ENCODE measurements around the gene STK38L. TPM values are rescaled to one million over a fixed set of nuclear protein-coding genes. Genes with fewer than 3 reads are reported as not detected.

Gene STK38L
- total RNA-seq, 3 donors from 2014 or later, result 29.4 to 48.8 (median 37.9) TPM

DNA sequence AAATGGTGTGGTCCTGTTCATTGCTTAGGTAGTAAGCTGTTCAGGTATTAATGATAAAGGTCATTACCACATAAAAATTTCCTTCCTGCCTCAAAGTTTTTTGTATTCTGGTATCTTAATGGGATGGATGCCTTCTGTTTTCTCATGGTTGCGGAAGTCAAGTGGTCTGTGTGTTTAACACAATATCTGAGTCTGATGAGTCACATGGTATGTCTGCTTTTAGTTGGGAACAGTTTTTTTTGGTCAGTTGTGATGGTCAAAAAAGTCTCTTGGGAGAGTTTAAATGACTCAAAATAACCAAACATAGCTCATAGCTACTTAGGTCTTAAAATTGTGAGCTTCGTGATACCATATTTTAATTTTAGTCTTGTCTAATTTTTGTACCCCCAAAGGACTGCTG lies 40.7 kb downstream of the STK38L start:
- Histone ChIP-seq H3K27ac (peak overlapping the region; percentile 3 to 10), H3K4me1 (no peaks in the 10 kb centered on the region), H3K4me3 (no peak overlapping the region), H3K27me3 (no peaks in the 10 kb centered on the region), H3K36me3 (no peaks in the 10 kb centered on the region), H3K9me3 (no peaks in the 10 kb centered on the region)
- no peak for DNase-seq (ENCODE audit: low spot score in 2 of 2)
- no peak for TF ChIP-seq POLR2AphosphoS5 (IDR thresholded peaks at IDR 0.05)
- intact Hi-C loops (cut with DNase I; ENCODE audit: low total_unique reads), result no loop called here

DNA sequence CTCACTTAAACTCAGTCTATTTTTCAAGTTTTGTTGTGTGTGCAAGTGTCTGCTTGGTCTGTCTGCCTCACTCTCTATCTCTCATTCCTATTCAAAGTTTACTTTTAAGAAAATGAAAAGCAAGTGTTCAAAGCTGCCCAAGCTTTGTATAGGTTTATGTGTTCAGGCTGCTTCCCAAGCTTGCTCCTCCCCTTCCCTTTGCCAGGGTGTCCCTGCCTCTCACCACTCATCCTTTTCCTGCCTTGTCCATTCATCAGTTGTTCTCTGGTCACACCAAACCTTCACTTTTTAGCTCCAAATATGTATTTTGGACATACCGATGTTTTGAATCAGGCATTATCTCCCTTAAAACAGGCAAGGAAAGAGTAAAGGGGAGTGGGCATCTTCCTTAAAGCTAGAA lies 41.3 kb downstream of the STK38L start:
- Histone ChIP-seq H3K4me3 (no peak overlapping the region), H3K27ac (peak overlapping the region; percentile 3 to 10), H3K36me3 (no peaks in the 10 kb centered on the region), H3K27me3 (no peaks in the 10 kb centered on the region), H3K4me1 (no peaks in the 10 kb centered on the region), H3K9me3 (no peaks in the 10 kb centered on the region)
- intact Hi-C loops (cut with DNase I; ENCODE audit: low total_unique reads), result no loop called here
- DNase-seq (ENCODE audit: low spot score in 2 of 2), result no peak
- TF ChIP-seq, protein P1, sequence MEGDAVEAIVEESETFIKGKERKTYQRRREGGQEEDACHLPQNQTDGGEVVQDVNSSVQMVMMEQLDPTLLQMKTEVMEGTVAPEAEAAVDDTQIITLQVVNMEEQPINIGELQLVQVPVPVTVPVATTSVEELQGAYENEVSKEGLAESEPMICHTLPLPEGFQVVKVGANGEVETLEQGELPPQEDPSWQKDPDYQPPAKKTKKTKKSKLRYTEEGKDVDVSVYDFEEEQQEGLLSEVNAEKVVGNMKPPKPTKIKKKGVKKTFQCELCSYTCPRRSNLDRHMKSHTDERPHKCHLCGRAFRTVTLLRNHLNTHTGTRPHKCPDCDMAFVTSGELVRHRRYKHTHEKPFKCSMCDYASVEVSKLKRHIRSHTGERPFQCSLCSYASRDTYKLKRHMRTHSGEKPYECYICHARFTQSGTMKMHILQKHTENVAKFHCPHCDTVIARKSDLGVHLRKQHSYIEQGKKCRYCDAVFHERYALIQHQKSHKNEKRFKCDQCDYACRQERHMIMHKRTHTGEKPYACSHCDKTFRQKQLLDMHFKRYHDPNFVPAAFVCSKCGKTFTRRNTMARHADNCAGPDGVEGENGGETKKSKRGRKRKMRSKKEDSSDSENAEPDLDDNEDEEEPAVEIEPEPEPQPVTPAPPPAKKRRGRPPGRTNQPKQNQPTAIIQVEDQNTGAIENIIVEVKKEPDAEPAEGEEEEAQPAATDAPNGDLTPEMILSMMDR (IDR thresholded peaks at IDR 0.05), result no peak
- TF ChIP-seq POLR2A (IDR thresholded peaks at IDR 0.05) (no peak), POLR2AphosphoS5 (IDR thresholded peaks at IDR 0.05) (no peak)

DNA sequence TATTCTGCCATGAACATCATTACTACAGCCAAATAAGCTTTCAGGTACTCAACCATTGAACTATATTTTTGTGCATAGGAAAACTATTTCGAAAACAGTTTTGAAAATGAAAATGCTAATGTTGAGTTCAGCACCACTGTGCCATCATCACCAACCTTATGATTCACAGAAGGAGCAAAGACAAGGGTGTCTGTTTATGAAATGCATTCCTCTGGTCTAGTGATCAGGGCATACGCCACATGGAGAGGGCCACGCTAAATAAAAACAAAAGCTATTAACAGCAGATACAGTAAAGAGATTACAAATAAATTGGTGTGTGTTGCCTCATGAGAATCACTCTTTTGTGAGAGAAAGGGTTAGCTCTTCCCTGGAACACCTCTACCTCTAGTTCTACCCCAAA lies 45.3 kb downstream of the STK38L start:
- intact Hi-C loops (cut with DNase I; ENCODE audit: low total_unique reads), result no loop called here
- no peaks in the 10 kb centered on the region for H3K9me3 ChIP-seq
- TF ChIP-seq, protein P1 (IDR thresholded peaks at IDR 0.05), result no peak
- TF ChIP-seq POLR2AphosphoS5 (IDR thresholded peaks at IDR 0.05), result no peak
- no peak for TF ChIP-seq POLR2A (IDR thresholded peaks at IDR 0.05)
- DNase-seq (ENCODE audit: low spot score in 2 of 2), result no peak
- H3K27me3 ChIP-seq, result no peaks in the 10 kb centered on the region
- peaks cover 0 to 6% of the 10 kb centered on the region in 2 donors for H3K4me1 ChIP-seq
- no peak overlapping the region for H3K4me3 ChIP-seq
- H3K36me3 ChIP-seq, result no peaks in the 10 kb centered on the region
- no peak overlapping the region for H3K27ac ChIP-seq

DNA sequence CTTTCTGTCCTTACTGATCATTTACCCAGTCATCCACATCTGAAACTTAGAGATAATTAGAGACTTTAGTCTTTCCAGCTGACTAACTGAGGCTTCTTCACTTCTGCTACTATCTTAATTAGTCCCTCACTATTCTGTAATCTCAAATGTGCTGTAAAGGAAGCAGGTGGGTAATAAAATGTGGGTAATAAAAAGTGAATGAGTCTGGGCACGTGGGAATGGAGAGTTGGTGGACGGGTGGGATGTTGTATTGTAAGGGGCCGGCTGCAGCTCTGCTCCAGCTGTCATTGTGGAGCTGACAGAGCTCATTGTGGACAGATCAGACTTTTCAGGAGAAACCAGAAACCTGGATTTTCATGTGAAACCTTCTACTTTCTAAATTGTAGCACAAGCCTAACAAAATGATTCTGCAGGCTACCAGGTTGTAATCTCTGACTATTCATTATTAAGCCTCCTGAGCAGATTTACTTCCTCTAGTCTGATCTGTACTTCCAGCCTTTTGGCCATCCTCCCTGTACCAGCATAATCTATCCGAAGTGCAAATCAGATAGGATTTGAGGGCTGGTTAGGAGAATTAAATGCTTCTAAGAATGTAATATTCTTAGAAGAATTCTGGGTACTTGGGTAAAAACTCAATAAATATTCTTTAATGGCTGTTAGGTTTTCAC lies 46.5 kb downstream of the STK38L start:
- no peak for DNase-seq (ENCODE audit: low spot score in 2 of 2)
- no peaks in the 10 kb centered on the region for H3K36me3 ChIP-seq
- intact Hi-C loops (cut with DNase I; ENCODE audit: low total_unique reads), result loop anchor here (10.0 kb wide), 1 partner anchor 1634 kb away; no protein-coding TSS in a partner anchor
- no peaks in the 10 kb centered on the region for H3K9me3 ChIP-seq
- H3K27ac ChIP-seq, result no peak overlapping the region
- TF ChIP-seq POLR2A (IDR thresholded peaks at IDR 0.05), result no peak
- no peak for TF ChIP-seq POLR2AphosphoS5 (IDR thresholded peaks at IDR 0.05)
- TF ChIP-seq, protein P1 (IDR thresholded peaks at IDR 0.05), result no peak
- H3K27me3 ChIP-seq, result no peaks in the 10 kb centered on the region
- peaks cover 0 to 6% of the 10 kb centered on the region in 2 donors for H3K4me1 ChIP-seq
- no peak overlapping the region for H3K4me3 ChIP-seq

DNA sequence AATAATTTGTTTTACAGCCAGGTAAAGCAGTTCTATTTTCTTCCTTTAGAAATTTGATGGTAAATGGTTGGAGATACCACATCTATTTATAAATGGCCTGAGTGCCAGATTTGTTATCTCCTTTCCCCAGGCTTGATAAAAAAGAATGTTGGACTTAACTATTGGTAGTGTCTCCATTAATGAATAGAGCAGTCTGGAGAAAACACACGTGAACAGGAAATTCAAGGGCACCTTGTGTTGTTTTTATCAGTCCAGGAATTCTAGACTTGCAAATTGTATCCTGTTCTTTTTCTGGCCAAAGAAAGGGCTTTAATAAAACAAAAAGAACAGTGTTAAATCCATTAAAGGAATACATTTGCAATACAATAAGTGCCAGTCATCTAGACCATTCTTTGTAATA lies 47.8 kb downstream of the STK38L start:
- Histone ChIP-seq H3K27ac (peak overlapping the region; percentile 23 to 50), H3K27me3 (no peaks in the 10 kb centered on the region), H3K4me3 (no peak overlapping the region), H3K4me1 (peaks cover 0 to 6% of the 10 kb centered on the region in 2 donors), H3K36me3 (no peaks in the 10 kb centered on the region), H3K9me3 (no peaks in the 10 kb centered on the region)
- intact Hi-C loops (cut with DNase I; ENCODE audit: low total_unique reads), result loop anchor here (10.0 kb wide), 1 partner anchor 1633 kb away; no protein-coding TSS in a partner anchor
- TF ChIP-seq, protein P1 (IDR thresholded peaks at IDR 0.05), result no peak
- TF ChIP-seq POLR2AphosphoS5 (IDR thresholded peaks at IDR 0.05) (no peak), POLR2A (IDR thresholded peaks at IDR 0.05) (no peak)
- DNase-seq (ENCODE audit: low spot score in 2 of 2), result no peak
